GM18508 (cell line): Measurements from ENCODE around the gene NR2E3.
"Not testable (repeated sequence)": the region's sequence is repeated elsewhere in the genome, so short reads cannot be mapped to it uniquely, and the experiment has no call there.

Experiments used
- ATAC-seq: cut with Tn5 transposase; IDR thresholded peaks from one replicate; pipeline ENCODE4 v1.9.1; 2021; ENCODE audit warnings: moderate number of reproducible peaks; ENCODE audit not compliant: insufficient read depth, unreplicated experiment

Gene NR2E3

DNA sequence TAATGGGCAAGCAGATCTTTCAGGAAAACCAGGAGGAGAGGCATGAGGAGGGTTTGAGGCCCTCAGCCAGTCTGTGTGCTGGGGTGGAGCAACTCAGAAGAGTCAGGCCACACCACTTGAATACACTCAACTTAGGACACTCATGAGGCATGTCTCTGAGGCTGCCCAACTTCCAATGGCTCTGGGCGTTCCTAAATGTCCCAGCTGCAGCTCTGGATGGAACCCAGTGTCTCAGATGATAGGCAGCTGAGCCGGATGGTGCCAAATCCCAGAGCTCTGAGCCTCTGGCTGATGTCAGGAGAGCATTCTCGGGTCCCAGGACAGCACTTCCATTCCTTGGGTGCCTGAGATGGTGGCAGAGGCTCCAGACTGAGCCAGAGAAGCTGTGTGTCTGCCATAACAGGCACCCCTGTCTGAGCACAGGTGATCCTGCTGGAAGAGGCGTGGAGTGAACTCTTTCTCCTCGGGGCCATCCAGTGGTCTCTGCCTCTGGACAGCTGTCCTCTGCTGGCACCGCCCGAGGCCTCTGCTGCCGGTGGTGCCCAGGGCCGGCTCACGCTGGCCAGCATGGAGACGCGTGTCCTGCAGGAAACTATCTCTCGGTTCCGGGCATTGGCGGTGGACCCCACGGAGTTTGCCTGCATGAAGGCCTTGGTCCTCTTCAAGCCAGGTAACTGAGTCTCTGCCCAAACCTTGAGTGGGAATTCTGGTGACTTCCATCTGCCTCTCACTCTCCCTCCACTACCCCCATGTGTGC lies 2.8 kb downstream of the NR2E3 start:
- ATAC-seq, result no peak

DNA sequence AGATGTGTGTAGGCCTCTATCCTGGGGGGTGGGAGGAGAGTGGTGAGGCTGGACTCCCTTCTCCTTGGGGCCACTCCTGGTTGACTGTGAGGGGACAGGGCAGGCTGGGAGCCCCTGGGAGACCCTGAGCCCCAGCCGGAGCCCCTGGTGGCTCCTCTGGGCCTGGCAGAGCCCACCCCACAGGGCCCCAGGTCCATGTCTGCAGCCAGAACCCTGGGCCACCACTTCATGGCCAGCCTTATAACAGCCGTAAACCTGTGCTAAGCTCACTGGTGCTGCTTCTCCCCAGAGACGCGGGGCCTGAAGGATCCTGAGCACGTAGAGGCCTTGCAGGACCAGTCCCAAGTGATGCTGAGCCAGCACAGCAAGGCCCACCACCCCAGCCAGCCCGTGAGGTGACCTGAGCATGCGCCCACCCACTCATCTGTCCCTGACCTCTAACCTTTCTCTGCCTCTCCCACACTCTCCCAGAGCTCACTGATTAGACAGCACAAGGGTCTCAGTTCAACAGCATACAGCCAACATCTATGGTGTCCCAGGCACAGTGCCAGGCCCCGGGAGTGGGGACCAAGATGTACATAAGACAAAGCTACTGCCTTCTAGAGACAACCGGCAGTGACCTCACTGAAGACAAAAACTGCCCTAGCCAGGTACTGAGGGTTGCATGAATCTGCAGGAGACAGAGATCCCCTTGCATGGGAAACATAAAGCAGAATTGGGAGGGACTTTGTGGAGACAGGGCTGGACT lies 3.5 kb downstream of the NR2E3 start:
- ATAC-seq, result no peak

DNA sequence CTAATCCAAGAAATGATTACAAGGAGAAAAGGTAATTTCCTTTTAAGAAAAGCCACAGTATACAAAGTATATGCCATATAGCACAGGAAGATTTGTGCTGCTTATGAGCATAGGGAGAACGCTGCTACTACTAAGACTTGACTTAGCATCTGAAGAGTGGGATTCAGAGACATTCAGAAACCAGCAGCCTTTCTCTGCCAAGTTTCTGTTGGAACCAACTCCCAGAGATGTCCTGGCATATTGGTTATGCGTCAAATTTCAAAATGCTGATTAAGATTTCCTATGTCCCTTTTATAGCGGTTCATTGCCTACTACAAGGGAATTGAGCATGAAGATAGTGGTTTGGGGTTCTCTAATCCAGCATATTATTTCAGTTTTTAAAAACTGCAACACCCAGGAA lies 4.9 kb downstream of the NR2E3 start:
- no peak for ATAC-seq

DNA sequence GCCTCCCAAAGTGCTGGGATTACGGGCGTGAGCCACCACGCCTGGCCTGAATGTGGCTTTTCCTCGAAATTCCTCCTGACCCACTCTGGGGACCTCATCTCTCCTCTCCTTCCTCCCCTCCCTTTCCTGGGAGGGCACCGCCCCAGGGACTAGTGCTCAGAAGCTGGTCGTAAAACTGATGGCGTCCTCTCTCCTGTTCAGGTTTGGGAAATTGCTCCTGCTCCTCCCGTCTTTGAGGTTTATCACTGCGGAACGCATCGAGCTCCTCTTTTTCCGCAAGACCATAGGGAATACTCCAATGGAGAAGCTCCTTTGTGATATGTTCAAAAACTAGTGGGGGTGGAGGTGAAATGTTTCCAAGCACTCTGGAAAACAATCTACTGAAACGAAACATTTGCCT lies 7.0 kb downstream of the NR2E3 start:
- no peak for ATAC-seq

DNA sequence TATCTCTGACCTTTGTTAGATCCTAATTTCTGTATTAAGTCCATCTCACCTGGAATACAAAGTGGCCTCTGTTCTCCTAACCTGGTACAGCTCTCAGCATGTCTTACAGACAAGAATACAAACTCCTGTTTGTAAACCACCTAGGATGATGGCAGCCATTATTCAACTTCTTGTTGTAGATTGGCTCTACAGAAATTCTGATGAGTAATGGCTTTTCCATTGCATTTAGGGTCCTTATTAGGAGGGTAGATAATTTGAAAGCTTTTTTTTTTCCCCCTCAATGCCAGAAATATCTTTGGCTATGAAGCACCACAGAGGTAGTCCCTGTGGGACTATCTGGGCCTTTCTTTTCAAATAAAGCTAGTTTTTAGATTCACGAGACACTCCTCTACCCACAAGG lies 9.8 kb downstream of the NR2E3 start:
- ATAC-seq, result no peak

DNA sequence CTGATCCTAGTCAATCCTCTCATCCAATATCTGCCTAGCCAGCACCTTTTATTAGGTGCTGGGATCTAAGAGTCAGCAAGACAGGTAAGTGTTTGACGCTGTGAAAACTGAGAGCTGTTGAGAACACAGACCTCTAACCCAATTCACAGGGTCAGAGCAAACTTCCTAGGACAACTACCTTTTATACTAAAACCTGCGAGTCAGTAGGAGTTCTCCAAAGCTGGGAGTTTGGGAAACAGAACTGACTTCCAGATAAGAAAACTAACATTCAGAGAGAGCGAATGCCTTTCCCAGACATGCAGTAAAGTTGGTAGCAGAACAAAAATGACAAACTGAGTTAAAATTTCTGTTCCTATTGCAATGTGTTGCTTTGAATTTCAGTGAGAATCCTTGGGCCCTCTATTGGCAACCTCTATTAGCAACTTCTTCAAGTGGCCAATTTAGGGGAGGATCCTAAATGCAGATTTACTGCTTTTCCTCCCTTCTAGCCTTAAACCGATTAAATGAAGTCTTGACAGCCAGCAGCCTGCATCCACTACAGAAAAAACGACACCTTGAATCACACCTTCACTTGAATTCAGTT lies 11.3 kb downstream of the NR2E3 start:
- ATAC-seq, result no peak

DNA sequence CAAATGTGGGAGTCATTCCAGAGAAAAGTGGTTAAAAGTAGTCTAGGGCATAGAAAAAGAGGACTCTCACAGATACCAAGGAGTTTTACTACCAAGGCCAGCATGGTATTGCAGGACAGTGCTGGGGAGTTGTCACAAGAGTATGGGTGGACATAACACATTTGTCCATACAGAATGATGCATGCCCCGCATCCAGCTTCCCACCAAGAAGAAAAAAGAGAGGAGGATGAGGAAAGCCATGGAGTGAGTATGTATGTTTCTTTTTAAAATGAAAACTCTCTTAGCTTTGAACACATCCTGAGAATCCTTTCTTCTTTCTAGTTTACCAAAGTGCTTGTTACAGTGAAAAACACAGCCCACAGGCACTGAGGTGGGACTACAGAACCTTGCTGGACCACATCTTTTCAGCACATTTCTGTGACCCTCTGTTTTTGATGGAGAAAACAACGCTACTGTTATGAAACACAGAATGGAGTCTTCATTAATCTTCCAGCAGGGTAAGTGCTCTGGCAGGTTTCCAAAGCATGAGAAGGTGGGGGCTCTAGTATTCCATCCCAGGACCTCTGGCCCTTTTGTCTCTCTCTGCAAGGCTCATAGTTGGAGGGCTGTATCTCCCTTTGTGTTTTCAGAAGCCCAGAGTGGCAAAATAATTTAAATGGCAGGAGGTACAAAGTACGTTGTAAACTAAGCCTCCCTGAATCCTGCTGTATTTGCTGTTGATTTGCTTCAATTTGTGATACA lies 12.7 kb downstream of the NR2E3 start:
- no peak for ATAC-seq

DNA sequence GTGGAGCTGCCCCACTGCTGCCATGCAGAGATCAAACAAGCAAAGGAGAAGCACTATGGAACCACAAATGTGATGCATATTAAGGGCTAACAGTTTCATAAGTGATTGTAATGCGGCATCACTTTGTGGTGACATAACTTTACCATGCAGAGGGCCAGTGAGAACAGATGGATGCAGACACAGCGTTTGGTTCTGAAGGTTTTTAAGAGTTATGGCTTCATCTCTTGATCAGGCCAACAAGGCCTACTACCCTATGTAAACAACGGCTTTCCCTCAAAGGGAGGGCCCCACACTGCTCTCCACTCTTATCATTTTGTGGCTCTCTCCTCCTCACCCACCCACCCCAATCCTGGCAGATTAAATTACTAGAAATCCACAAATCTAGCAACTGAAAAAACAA lies 13.4 kb downstream of the NR2E3 start:
- no peak for ATAC-seq

DNA sequence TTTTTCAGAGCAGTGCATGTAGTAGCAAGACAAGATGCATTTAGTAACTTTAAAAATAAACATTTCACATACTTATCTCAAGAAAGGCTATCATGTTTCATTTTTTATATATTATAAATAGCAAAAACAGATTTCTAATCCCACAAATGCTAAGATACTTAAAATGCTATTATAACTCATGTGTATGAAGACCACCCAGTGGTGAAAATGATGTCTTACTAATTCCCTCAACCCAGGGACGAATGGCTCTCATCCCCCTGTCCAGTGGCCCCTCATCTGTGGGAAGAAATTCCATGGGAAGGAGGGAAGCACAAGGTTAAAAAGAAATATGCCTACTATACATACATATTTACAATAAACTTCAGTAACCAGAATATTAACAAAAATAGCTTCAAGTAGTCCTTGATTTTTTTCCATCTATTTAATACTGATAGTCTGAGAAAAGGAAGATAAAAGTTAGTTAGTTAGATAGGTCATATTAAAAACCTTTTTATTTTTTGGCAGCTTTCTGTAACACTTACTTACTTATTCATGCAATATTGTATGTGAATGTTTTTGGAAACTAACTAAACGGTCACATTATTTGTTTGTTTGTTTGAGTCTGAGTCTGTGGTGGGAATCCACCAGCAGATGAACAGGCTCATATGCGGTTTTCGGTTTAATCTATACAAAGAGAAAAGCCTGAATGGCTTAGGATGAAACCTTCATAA lies 14.8 kb downstream of the NR2E3 start:
- no peak for ATAC-seq

DNA sequence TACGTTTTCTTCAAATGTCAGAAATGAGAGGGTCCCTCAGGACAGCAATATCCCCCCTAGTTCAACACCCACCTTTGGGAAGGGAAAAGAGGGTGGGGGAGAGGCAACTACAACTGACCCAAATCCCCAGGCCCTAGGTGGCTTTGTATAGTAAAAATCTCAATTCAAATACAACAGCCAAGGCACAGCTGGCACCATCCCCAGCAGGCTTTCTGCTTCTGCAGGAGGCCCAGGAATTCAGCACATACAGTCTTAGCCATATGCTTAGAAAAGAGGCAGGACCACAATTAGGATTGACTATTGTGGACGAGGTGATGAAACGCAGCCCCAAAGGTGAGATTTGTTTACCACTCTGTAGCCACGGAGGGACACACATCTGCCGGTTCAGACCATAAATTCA lies 15.8 kb downstream of the NR2E3 start:
- no peak for ATAC-seq

DNA sequence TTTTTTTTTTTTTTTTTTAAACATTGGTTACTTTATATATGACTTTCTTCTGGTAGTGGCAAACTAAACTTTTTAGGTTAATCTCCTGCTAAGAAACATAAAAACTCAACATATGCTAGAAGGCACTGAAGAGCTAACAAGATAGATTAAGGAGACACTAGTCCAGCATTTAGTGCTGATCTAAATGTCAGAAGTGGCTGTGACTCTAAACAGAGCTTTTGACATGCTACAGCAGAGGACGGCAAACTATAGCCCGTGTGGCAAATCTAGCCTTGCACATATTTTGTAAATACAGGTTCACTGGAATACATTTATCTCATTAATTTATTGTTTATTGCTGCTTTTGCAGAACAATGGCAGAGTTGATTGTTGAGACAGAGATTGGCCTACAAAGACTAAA lies 20.6 kb downstream of the NR2E3 start:
- no peak for ATAC-seq

DNA sequence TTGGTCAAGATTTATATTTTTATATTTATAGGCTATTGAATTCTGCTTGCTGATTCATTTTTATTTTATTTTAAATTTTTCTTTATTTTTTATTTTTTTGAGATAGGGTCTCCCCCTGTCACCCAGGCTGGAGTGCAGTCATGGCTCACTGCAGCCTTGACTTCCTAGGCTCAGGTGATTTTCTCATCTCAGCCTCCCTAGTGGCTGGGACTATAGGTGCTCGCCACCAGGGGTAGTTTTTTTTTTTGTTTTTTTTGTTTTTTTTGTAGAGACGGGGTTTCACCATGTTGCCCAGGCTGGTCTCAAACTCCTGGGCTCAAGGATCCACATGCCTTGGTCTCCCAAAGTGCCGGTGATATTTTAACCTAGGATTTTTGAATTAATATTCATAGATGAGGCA lies 31.2 kb downstream of the NR2E3 start:
- ATAC-seq, result no peak

DNA sequence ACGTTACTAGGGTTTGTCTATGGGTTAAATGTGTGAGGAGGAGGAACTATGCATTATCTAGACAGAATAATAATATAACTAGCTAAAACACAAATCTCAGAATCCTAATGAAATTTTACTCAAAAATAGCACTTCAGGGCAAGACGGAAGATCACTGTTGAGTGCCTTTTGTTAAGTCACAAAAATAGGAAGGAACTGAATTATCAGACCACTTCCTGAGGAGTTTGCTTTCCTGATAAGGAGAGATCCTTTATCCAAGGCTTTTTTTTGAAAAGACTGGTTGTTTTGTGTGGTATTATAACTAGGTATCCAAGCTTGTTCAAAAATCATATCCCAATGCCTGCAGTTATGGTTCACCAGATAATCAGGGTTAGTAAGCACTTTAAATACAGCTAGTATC lies 34.6 kb downstream of the NR2E3 start:
- ATAC-seq, result no peak

DNA sequence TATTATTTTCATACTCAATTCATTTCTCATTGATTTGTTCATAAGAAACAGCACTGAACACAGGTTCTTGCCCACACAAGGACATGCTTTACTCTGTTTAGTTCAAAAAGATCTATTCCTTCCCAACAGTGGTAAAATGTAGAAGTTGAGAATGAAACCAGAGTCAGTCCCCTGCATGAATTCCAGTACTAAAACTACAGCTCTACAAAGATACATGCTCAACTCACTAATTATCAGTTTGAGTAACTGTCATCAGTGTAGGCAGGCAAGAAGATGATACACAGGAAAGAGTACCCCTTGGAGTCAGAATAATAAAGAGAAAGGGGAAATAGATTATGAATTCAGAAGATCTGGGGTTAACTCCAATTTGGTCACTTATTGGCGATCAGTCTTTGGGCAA lies 43.2 kb downstream of the NR2E3 start:
- ATAC-seq, result no peak

DNA sequence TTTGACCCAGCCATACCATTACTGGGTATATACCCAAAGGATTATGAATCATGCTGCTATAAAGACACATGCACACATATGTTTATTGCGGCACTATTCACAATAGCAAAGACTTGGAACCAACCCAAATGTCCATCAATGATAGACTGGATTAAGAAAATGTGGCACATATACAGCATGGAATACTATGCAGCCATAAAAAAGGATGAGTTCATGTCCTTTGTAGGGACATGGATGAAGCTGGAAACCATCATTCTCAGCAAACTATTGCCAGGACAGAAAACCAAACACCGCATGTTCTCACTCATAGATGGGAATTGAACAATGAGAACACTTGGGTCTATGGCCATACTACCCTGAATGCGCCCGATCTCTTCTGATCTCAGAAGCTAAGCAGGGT lies 47.9 kb downstream of the NR2E3 start:
- not testable (repeated sequence) for ATAC-seq
